ENCODE results near the gene VMP1.

VMP1 gene

DNA sequence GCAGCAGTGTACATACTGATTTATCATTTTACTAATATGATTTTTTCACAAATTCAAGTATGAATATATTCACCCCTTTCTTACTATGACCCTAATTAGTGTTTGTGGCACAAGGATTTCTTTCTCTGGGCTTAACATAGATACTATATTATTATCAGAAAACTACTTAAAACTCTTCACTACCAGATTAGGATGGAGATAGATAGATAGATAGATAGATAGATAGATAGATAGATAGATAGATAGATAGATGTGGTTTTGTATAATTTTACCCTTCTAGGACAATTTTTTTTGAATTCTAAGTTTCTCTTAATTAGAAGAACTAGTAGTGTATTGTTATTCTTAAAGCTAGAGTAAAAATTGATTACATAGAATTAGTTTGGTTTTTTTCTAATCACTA is 49.6 kb downstream of the VMP1 start:
- no peak for TF ChIP-seq USF1 (IDR thresholded peaks at IDR 0.05)
- TF ChIP-seq CREB1 (IDR thresholded peaks at IDR 0.05; ENCODE audit: low read depth): no peak
- TF ChIP-seq RAD21 (IDR thresholded peaks at IDR 0.05; ENCODE audit: low read depth): no peak
- no peak for TF ChIP-seq REST (IDR thresholded peaks at IDR 0.05; ENCODE audit: low read depth)
- TF ChIP-seq, protein P1, sequence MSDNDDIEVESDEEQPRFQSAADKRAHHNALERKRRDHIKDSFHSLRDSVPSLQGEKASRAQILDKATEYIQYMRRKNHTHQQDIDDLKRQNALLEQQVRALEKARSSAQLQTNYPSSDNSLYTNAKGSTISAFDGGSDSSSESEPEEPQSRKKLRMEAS (IDR thresholded peaks at IDR 0.05): no peak
- no peak for TF ChIP-seq CEBPB (IDR thresholded peaks at IDR 0.05)
- no peak for TF ChIP-seq EP300 (IDR thresholded peaks at IDR 0.05; ENCODE audit: borderline replicate concordance)
- no peak for TF ChIP-seq FOXM1 (IDR thresholded peaks at IDR 0.05; ENCODE audit: borderline replicate concordance, low read depth)

DNA sequence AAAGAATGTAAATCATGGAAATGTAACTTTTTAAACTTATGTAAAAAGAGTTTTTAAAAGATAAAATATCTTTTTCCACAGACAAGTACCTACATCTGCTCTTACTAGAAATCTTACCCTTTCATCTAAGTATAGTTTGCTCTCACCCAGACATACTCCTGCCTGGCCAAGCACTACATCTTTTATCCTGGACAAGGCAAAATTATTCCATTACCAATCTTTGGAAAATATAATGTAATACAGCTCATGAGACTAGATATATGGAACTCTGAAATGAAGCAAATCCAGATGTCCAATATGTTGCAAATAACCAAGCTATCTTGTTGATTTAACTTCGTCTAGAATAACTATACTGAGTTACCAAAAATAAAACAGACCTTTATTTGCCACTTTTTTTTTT is 50.0 kb downstream of the VMP1 start:
- TF ChIP-seq NFIC (IDR thresholded peaks at IDR 0.05): no peak
- no peak for TF ChIP-seq RAD21 (IDR thresholded peaks at IDR 0.05; ENCODE audit: low read depth)
- no peak for TF ChIP-seq TEAD4 (IDR thresholded peaks at IDR 0.05)
- no peak for TF ChIP-seq CREB1 (IDR thresholded peaks at IDR 0.05; ENCODE audit: low read depth)
- no peak for TF ChIP-seq YY1 (IDR thresholded peaks at IDR 0.05; ENCODE audit: low read depth)
- no peak for TF ChIP-seq TCF12 (IDR thresholded peaks at IDR 0.05; ENCODE audit: low read depth)
- TF ChIP-seq REST (IDR thresholded peaks at IDR 0.05; ENCODE audit: low read depth): no peak
- TF ChIP-seq FOXM1 (IDR thresholded peaks at IDR 0.05; ENCODE audit: borderline replicate concordance, low read depth): no peak

DNA sequence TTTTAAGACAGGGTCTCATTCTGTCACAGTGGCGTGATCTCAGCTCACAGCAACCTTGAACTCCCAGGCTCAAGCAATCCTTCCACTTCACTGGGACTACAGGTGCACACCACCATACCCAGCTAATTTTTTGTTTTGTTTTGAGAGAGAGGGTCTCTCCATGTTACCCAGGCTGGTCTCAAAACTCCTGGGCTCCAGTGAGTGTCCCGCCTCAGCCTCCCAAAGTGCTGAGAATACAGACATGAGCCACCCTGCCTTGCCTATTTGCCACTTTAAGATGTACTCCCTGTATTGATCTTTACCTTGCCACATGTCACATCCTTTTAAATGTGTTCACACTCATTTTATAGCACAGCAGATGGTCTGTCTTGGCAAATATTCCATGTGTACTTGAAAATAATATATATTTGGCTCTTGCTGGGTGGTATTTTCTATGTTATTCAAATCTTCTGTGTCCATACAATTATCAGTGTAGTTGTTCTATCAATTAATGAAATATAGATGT is 50.5 kb downstream of the VMP1 start:
- TF ChIP-seq CEBPB (IDR thresholded peaks at IDR 0.05): no peak
- TF ChIP-seq YY1 (IDR thresholded peaks at IDR 0.05; ENCODE audit: low read depth): no peak
- TF ChIP-seq RAD21 (IDR thresholded peaks at IDR 0.05; ENCODE audit: low read depth): no peak
- no peak for TF ChIP-seq NFIC (IDR thresholded peaks at IDR 0.05)
- TF ChIP-seq, protein P1 (IDR thresholded peaks at IDR 0.05): no peak
- no peak for TF ChIP-seq TAF1 (IDR thresholded peaks at IDR 0.05; ENCODE audit: low read depth)
- TF ChIP-seq TEAD4 (IDR thresholded peaks at IDR 0.05): no peak
- no peak for TF ChIP-seq EGR1 (IDR thresholded peaks at IDR 0.05)
- TF ChIP-seq REST (IDR thresholded peaks at IDR 0.05; ENCODE audit: low read depth): no peak
- no peak for TF ChIP-seq FOXM1 (IDR thresholded peaks at IDR 0.05; ENCODE audit: borderline replicate concordance, low read depth)
- no peak for TF ChIP-seq EP300 (IDR thresholded peaks at IDR 0.05; ENCODE audit: borderline replicate concordance)
- no peak for TF ChIP-seq CREB1 (IDR thresholded peaks at IDR 0.05; ENCODE audit: low read depth)
- TF ChIP-seq TCF12 (IDR thresholded peaks at IDR 0.05; ENCODE audit: low read depth): no peak
- no peak for TF ChIP-seq ZBTB7A (IDR thresholded peaks at IDR 0.05; ENCODE audit: low read depth)
- no peak for TF ChIP-seq USF1 (IDR thresholded peaks at IDR 0.05)

GRCh38 chr17:59760160-59760559 is 52.7 kb downstream of the VMP1 start:
- TF ChIP-seq FOXM1 (IDR thresholded peaks at IDR 0.05; ENCODE audit: borderline replicate concordance, low read depth): no peak
- no peak for TF ChIP-seq RAD21 (IDR thresholded peaks at IDR 0.05; ENCODE audit: low read depth)
- no peak for TF ChIP-seq USF1 (IDR thresholded peaks at IDR 0.05)
- TF ChIP-seq ZBTB7A (IDR thresholded peaks at IDR 0.05; ENCODE audit: low read depth): no peak
- TF ChIP-seq CREB1 (IDR thresholded peaks at IDR 0.05; ENCODE audit: low read depth): no peak
- TF ChIP-seq CEBPB (IDR thresholded peaks at IDR 0.05): no peak
- TF ChIP-seq TEAD4 (IDR thresholded peaks at IDR 0.05): no peak
- no peak for TF ChIP-seq TCF12 (IDR thresholded peaks at IDR 0.05; ENCODE audit: low read depth)
- no peak for TF ChIP-seq YY1 (IDR thresholded peaks at IDR 0.05; ENCODE audit: low read depth)
- TF ChIP-seq TAF1 (IDR thresholded peaks at IDR 0.05; ENCODE audit: low read depth): no peak
